Medulla oblongata (tissue), 1 donor: Measurements from ENCODE around the gene P2RY14.
"Not testable (repeated sequence)": the region's sequence is repeated elsewhere in the genome, so short reads cannot be mapped to it uniquely, and the experiment has no call there.

ENCODE experiments used
- DNase-seq: peaks from one replicate; pipeline ENCODE4 v3.0.0-alpha.2; 2015; ENCODE audit errors: extremely low spot score

Gene P2RY14

GRCh38 chr3:151262871-151263525 is 15.3 kb downstream of the P2RY14 start:
- no peak for DNase-seq

GRCh38 chr3:151259664-151260063 is 18.7 kb downstream of the P2RY14 start:
- DNase-seq, result no peak

- no peak for DNase-seq
These were observed 21.6 kb downstream of the P2RY14 start for GRCh38 chr3:151256749-151257148.

GRCh38 chr3:151248772-151249337 is 29.5 kb downstream of the P2RY14 start:
- DNase-seq, result no peak

GRCh38 chr3:151242006-151242405 is 36.3 kb downstream of the P2RY14 start:
- not testable (repeated sequence) for DNase-seq

- DNase-seq, result no peak
These were observed 41.6 kb downstream of the P2RY14 start for GRCh38 chr3:151236736-151237135.

- DNase-seq, result no peak
These were observed 42.0 kb downstream of the P2RY14 start for GRCh38 chr3:151236316-151236715.

- no peak for DNase-seq
These were observed 43.5 kb downstream of the P2RY14 start for GRCh38 chr3:151234825-151235224.

GRCh38 chr3:151232991-151233390 is 45.4 kb downstream of the P2RY14 start:
- DNase-seq, result no peak

- DNase-seq, result not testable (repeated sequence)
These were observed 45.9 kb downstream of the P2RY14 start for GRCh38 chr3:151232403-151232802.

GRCh38 chr3:151230646-151231045 is 47.7 kb downstream of the P2RY14 start:
- DNase-seq, result peak; percentile 55

- DNase-seq, result peak; percentile 30
These were observed 49.7 kb downstream of the P2RY14 start for GRCh38 chr3:151228666-151229040.

- peak; percentile 95 for DNase-seq
These were observed 50.3 kb downstream of the P2RY14 start for GRCh38 chr3:151227807-151228665.

- DNase-seq, result no peak
These were observed 51.0 kb downstream of the P2RY14 start for GRCh38 chr3:151227266-151227806.

- no peak for DNase-seq
These were observed 51.5 kb downstream of the P2RY14 start for GRCh38 chr3:151226825-151227224.

GRCh38 chr3:151226088-151226563 is 52.2 kb downstream of the P2RY14 start:
- no peak for DNase-seq

GRCh38 chr3:151225040-151225975 is 53.0 kb downstream of the P2RY14 start:
- no peak for DNase-seq

- no peak for DNase-seq
These were observed 54.0 kb downstream of the P2RY14 start for GRCh38 chr3:151224268-151224866.

- no peak for DNase-seq
These were observed 59.3 kb downstream of the P2RY14 start for GRCh38 chr3:151219056-151219455.

GRCh38 chr3:151218136-151218535 is 60.2 kb downstream of the P2RY14 start:
- DNase-seq, result no peak
